Activated CD4-positive, alpha-beta T cell treated with anti-CD3 and anti-CD28 coated beads, Interleukin-2, amount 10 ng/mL, durations not matched to agents 7 days and 5 days (primary cell): ENCODE measurements around the gene CD300C. TPM values are rescaled to one million over a fixed set of nuclear protein-coding genes. Genes with fewer than 3 reads are reported as not detected.
"Not testable (repeated sequence)": the region's sequence is repeated elsewhere in the genome, so short reads cannot be mapped to it uniquely, and the experiment has no call there.

Experiments
- CTCF ChIA-PET: fragments of 350-600 bp; sonication (Branson Sonifier 250); formaldehyde crosslinking; loops from one replicate; lab custom pipeline; 2021; ENCODE audit warnings: antibody characterized with exemption; lab: Charles Lee
- POLR2A ChIA-PET: fragments of 350-600 bp; sonication (Branson Sonifier 250); formaldehyde crosslinking; loops from one replicate; lab custom pipeline; 2021; ENCODE audit warnings: antibody characterized with exemption; lab: Charles Lee
- DNase-seq: peaks from one replicate; pipeline ENCODE4 v3.0.0-alpha.2; 2020
- H3K27ac Mint-ChIP-seq: one replicate; pipeline ENCODE4 v1.8.0; 2021; ENCODE audit warnings: mild to moderate bottlenecking, moderate library complexity, mixed read lengths
- H3K27me3 Mint-ChIP-seq: one replicate; pipeline ENCODE4 v1.8.0; 2021; ENCODE audit warnings: mixed read lengths
- H3K36me3 Mint-ChIP-seq: one replicate; pipeline ENCODE4 v1.8.0; 2021; ENCODE audit warnings: low read depth, mixed read lengths
- H3K4me1 Mint-ChIP-seq: one replicate; pipeline ENCODE4 v1.8.0; 2021; ENCODE audit warnings: mixed read lengths
- H3K4me3 Mint-ChIP-seq: one replicate; pipeline ENCODE4 v1.8.0; 2021; ENCODE audit warnings: mild to moderate bottlenecking, moderate library complexity, mixed read lengths
- H3K9me3 Mint-ChIP-seq: one replicate; pipeline ENCODE4 v1.8.0; 2021; ENCODE audit warnings: mixed read lengths
- total RNA-seq, 2 experiments: library from RNA; stranded (reverse); gene quantifications; one replicate each; pipeline ENCODE4 v1.2.3, GENCODE V29; 2021

Gene CD300C
- total RNA-seq, 2 experiments from 2014 or later = 0.52 to 0.57 TPM

DNA sequence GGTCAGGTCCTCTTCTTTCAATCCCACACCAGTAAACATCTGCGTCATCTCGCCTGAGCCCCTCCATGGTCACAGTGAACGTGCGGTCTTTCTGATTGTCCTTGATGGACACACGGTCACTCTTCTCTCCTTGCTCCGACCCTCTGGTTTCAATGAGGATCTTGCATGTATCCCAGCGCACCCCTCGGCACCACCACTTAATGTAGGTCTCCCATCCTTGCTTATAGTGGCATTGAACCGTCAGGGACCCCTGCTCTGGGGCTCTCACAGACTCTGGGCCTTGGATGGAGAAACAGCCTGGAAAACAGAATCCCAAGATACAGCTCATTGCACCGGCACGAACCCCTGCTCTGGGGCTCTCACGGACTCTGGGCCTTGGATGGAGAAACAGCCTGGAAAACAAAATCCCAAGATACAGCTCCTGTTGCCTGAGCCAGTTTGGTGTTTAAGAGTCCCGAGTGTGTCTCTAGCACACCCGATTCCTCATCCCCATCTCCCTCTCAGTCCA, 20.1 kb downstream of the CD300C start:
- CTCF ChIA-PET = interaction anchor here (1.1 kb wide), 1 partner anchor 158 kb away, joined by 4 read pairs; the partner anchor contains the start of gene GPR142
- DNase-seq = no peak
- no peak overlapping the region for H3K4me3 Mint-ChIP-seq
- POLR2A ChIA-PET = no interaction called here
- peaks cover 2% of the 10 kb centered on the region for H3K9me3 Mint-ChIP-seq
- H3K27me3 Mint-ChIP-seq = peaks cover 13% of the 10 kb centered on the region
- no peak overlapping the region for H3K27ac Mint-ChIP-seq
- H3K36me3 Mint-ChIP-seq = no peaks in the 10 kb centered on the region
- H3K4me1 Mint-ChIP-seq = peaks cover 9% of the 10 kb centered on the region

DNA sequence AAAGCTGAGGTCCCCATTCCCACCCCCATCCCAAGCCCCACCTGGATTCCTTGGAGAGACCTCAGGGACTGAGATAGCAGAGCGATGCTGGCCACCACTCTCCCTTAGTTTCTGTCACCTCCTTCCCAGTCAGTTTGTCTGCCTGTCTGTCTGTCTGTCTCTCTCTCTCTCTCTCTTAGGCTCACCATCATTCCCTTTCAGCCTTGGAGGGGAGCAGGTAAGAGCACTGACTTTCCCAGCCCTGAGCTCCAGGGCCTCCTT, 20.5 kb downstream of the CD300C start:
- ChIA-PET POLR2A (no interaction called here), CTCF (interaction anchor here (1.1 kb wide), 1 partner anchor 158 kb away, joined by 4 read pairs; the partner anchor contains the start of gene GPR142)
- Mint-ChIP-seq H3K9me3 (peaks cover 3% of the 10 kb centered on the region), H3K27ac (no peak overlapping the region), H3K4me1 (peaks cover 9% of the 10 kb centered on the region), H3K27me3 (peaks cover 11% of the 10 kb centered on the region), H3K36me3 (no peaks in the 10 kb centered on the region), H3K4me3 (no peak overlapping the region)
- no peak for DNase-seq

DNA sequence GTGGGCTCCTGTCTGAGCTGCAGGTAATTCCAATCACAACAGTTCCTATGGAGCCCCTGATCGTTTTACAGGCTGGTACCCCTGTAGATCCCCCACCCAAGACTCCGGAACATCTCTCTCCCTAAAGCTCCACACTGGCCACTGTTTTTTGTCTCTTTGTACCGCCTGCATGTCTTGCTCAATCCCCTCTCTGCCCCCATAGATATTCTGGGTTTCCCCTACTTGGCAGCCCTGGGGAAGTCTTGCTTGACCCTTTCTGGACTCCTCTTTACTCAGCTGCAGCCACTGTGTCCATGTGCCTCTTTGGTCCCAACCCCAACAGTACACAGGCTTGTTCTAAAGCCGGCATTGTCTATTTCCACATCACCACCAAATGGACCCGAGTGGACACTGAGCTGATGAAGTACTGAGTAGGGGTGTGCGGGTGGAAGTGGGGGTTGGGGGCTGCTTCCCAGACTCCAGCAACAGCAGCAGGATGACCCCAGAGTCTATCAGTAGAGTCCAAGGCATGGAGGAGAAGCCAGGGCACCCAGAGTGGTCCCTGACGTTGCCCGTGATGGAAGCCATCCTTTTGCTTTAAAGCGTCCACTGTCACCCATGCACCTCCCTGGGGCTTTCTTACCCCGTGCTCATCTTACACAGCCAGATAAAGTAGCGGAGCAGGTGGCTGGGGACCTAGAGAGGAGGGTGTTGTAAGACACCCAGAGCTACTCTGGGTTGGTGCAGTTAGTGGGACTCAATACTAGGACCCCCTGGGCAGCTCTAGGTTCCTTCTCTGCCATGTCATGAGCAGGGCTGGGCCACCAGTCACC, 21.1 kb downstream of the CD300C start:
- CTCF ChIA-PET = no interaction called here
- H3K4me3 Mint-ChIP-seq = no peak overlapping the region

DNA sequence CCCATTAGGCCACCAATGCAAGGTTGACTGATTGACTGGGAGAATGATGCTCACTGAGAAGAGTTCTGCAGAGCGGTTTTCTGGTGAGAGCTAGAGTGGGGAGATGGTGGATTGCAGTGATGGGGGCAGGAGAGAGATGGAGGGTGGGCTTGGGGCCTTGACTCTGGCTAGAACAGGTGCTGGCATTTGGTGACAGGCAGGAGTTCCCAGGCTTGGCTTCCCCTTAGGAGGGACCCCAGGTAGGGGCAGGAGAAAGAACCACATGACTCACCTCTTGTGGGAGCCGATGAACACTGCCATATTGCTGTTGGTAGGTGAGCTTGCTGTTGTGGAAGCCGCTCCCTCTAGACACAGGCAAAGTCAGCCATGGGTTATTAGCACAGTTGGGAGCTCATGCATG, 22.6 kb downstream of the CD300C start:
- H3K36me3 Mint-ChIP-seq = no peaks in the 10 kb centered on the region
- peaks cover 5% of the 10 kb centered on the region for H3K9me3 Mint-ChIP-seq
- H3K4me1 Mint-ChIP-seq = peaks cover 9% of the 10 kb centered on the region
- H3K27ac Mint-ChIP-seq = no peak overlapping the region
- no peak for DNase-seq
- H3K4me3 Mint-ChIP-seq = no peak overlapping the region
- POLR2A ChIA-PET = no interaction called here
- H3K27me3 Mint-ChIP-seq = peaks cover 12% of the 10 kb centered on the region
- CTCF ChIA-PET = interaction anchor here (0.7 kb wide), 1 partner anchor 153 kb away, joined by 3 read pairs; no protein-coding TSS in a partner anchor

More for the DNA sequence above, 21.1 kb downstream of the CD300C start:
- no peaks in the 10 kb centered on the region for H3K36me3 Mint-ChIP-seq
- H3K27ac Mint-ChIP-seq = no peak overlapping the region
- DNase-seq = no peak
- POLR2A ChIA-PET = no interaction called here
- peaks cover 12% of the 10 kb centered on the region for H3K27me3 Mint-ChIP-seq
- H3K4me1 Mint-ChIP-seq = peaks cover 9% of the 10 kb centered on the region
- peaks cover 3% of the 10 kb centered on the region for H3K9me3 Mint-ChIP-seq

DNA sequence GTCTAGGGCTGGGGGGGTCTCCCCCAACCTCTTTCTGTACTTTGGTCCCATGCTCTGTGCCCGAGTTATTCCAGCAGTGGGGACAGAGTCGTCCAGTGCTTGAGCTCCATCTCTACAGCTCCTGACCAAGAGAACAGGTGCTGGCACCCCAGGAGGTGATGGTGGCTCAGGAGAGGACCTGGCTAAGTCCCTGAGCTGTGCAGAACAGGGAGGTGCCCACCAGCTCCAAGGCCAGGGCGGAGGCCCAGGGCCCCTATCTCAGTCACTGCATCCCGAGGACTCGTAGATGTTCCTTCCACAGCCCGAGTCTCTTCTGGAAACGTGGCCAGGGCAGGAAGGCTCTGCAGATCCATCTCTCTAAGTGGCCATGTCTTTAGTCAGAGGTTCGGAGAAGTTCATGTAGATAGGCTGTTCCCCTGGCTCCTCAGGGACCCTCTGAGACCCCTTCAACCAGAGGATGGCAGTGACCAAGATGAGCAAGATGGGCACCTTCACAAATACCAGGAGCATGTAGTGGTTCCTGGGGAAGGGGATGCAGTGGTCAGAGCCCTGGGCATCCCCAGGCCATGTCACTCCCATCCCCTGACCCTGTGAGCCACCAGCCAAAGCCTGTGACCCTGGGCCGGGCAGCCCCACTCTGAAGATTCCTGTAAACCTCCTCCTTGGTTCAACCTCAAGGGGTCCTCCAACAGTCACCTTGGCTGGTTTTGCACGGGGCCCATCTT, 23.4 kb downstream of the CD300C start:
- H3K36me3 Mint-ChIP-seq = no peaks in the 10 kb centered on the region
- CTCF ChIA-PET = no interaction called here

DNA sequence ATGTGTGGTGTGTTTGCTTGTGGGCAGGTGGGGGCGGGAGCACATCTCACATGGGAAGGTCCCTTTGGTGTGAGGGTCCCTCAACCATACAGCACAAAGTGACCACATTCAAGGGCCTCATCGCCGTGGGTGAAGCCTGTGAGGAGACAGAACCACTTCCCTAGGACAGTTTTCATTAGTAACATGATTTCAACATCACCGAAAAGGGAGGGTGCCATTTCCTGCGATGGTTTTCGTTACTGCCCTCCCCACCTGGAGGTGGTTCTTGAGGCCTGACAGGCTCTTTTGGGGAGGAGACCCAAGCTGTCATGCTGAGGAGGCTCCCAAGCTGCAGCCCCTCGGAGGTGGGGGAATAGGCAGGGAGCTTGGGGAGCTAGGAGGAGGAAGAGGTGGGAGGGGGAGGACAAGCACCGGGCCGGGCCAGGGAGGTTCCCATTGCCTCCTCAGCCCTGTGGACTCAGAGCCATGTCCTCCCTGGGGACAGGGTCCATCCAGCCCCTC, 24.2 kb downstream of the CD300C start:
- peaks cover 17% of the 10 kb centered on the region for H3K27me3 Mint-ChIP-seq
- POLR2A ChIA-PET = no interaction called here
- CTCF ChIA-PET = no interaction called here
- H3K36me3 Mint-ChIP-seq = no peaks in the 10 kb centered on the region
- no peak overlapping the region for H3K4me3 Mint-ChIP-seq
- H3K9me3 Mint-ChIP-seq = peaks cover 5% of the 10 kb centered on the region
- H3K4me1 Mint-ChIP-seq = peaks cover 9% of the 10 kb centered on the region
- H3K27ac Mint-ChIP-seq = no peak overlapping the region
- no peak for DNase-seq

More for the DNA sequence above, 23.4 kb downstream of the CD300C start:
- POLR2A ChIA-PET = no interaction called here
- DNase-seq = no peak
- Mint-ChIP-seq H3K27me3 (peaks cover 17% of the 10 kb centered on the region), H3K9me3 (peaks cover 5% of the 10 kb centered on the region), H3K4me1 (peaks cover 9% of the 10 kb centered on the region), H3K4me3 (no peak overlapping the region), H3K27ac (no peak overlapping the region)

DNA sequence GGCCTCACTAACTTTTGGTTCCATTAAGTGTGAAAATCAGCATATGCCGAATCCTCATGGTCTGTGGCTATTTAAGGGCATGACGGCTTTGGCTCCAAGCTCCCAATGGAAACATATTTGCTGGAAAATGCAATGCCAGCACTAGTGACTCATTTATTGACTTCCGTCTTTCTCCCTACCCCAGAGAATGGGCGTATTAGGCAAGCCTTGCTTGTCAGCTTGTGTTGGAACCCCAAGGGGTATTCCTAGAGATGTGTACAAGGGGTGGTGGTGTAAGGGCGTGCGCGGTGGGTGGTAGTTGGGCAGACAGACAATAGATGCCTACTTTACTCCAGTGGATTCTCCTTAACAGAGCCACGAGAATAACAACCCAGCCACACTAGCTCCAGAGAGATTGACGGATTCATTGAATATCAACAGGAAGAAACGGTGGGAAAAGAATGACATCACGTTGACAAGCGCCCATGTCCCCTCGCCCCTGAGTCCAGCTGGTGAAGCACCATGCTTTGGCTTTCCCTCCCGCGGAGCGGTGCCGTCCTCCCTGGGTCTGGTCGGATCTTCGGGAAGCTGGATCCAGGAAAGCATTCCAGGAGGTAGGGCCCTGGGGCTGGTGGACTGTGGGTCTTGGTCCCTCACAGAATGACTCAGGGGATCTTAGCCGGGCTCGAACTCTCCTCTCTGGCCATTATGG, 25.0 kb downstream of the CD300C start:
- H3K27me3 Mint-ChIP-seq = peaks cover 17% of the 10 kb centered on the region
- no peak for DNase-seq
- H3K36me3 Mint-ChIP-seq = no peaks in the 10 kb centered on the region
- peaks cover 5% of the 10 kb centered on the region for H3K9me3 Mint-ChIP-seq
- ChIA-PET CTCF (interaction anchor here (0.6 to 1.2 kb wide), 2 partner anchors 79 to 152 kb away, joined by 3 read pairs; no protein-coding TSS in a partner anchor), POLR2A (no interaction called here)
- H3K4me1 Mint-ChIP-seq = peaks cover 9% of the 10 kb centered on the region
- H3K4me3 Mint-ChIP-seq = no peak overlapping the region
- no peak overlapping the region for H3K27ac Mint-ChIP-seq

DNA sequence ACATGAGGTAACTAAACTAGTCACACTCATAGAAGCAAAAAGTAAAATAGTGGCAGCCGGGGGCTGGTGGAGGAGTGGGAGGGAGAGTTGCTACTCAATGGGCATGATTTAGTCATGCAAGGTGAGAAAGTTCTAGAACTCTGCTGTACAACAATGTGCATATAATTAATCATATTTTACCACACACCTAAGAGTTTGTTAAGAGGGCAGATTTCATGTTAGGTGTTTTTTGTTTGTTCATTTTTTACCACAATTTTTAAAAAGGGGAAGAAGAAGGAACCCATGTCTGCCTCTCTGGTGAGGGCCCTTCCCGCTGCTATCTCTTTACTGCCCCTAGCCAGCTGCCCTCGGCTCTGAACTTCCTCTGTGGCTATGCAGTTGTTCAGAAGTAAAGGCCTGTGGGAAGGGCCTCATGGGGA, 25.9 kb downstream of the CD300C start:
- H3K4me3 Mint-ChIP-seq = no peak overlapping the region
- peaks cover 9% of the 10 kb centered on the region for H3K4me1 Mint-ChIP-seq
- DNase-seq = no peak
- no peaks in the 10 kb centered on the region for H3K36me3 Mint-ChIP-seq
- CTCF ChIA-PET = interaction anchor here (0.6 kb wide), 1 partner anchor 192 kb away, joined by 7 read pairs; no protein-coding TSS in a partner anchor
- peaks cover 8% of the 10 kb centered on the region for H3K9me3 Mint-ChIP-seq
- POLR2A ChIA-PET = no interaction called here
- H3K27me3 Mint-ChIP-seq = peaks cover 17% of the 10 kb centered on the region
- H3K27ac Mint-ChIP-seq = no peak overlapping the region

DNA sequence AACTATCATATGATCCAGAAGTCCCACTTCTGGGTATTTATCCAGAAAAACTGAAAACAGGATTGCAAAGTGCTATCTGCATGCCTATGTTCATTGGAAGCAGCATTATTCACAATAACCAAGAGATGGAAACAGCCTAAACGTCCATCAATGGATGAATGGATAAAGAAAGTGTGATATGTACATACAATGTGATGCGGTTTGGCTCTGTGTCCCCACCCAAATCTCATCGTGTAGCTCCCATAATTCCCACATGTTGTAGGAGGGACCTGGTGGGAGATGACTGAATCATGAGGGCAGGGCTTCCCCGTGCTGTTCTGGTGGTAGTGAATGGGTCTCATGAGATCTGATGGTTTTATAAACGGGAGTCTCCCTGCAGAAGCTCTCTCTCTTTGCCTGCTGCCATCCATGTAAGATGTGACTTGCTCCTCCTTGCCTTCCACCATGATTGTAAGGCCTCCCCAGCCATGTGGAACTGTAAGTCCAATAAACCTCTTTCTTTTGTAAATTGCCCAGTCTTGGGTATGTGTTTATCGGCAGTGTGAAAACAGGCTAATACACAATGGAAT, 27.4 kb downstream of the CD300C start:
- H3K9me3 Mint-ChIP-seq = peaks cover 21% of the 10 kb centered on the region
- H3K27ac Mint-ChIP-seq, DNase-seq, H3K4me3 Mint-ChIP-seq, POLR2A ChIA-PET, CTCF ChIA-PET: not testable (repeated sequence)
- H3K36me3 Mint-ChIP-seq = peaks cover 11% of the 10 kb centered on the region
- peaks cover 18% of the 10 kb centered on the region for H3K4me1 Mint-ChIP-seq
- H3K27me3 Mint-ChIP-seq = peaks cover 26% of the 10 kb centered on the region

DNA sequence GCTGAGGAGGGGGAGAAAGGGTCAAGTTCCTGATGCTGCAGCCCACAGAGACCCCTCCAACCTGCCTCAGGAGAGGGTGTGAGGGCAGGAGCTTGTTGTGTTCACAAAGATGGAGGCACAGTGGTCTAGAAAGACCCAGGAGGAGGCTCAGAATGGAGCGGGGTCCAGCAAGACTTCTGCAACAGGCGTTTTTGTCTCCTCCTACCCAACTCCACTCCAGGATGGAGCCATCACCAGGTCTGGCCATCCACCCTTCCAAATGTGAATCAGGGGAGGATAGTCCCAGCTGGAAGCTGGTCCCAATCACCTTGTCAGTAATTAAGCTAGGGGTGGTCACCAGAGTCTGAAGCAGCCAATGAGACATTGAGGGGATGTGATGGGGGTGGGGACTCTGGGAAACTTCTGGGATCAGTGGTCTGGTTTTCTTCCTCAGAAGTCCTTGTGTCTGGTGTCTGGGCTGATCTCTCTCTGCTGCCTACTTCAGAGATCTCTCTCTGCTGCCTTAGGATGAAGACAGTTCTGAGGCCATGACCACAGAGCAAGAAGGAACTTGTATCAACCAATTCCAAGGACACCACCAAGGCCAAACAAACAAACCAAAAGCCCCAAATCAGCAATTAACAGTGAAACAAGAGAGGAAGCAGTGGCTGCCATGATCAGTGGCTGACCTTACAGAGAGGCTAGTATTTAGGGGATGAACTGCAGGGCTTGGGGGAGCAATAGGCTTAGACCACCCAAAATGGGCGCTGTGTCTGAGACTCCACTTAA, 29.2 kb downstream of the CD300C start:
- ChIA-PET CTCF (no interaction called here), POLR2A (no interaction called here)
- H3K9me3 Mint-ChIP-seq = peaks cover 21% of the 10 kb centered on the region
- no peak overlapping the region for H3K27ac Mint-ChIP-seq
- peaks cover 11% of the 10 kb centered on the region for H3K36me3 Mint-ChIP-seq
- H3K4me3 Mint-ChIP-seq = no peak overlapping the region
- H3K4me1 Mint-ChIP-seq = peaks cover 17% of the 10 kb centered on the region
- H3K27me3 Mint-ChIP-seq = peaks cover 26% of the 10 kb centered on the region
- no peak for DNase-seq

DNA sequence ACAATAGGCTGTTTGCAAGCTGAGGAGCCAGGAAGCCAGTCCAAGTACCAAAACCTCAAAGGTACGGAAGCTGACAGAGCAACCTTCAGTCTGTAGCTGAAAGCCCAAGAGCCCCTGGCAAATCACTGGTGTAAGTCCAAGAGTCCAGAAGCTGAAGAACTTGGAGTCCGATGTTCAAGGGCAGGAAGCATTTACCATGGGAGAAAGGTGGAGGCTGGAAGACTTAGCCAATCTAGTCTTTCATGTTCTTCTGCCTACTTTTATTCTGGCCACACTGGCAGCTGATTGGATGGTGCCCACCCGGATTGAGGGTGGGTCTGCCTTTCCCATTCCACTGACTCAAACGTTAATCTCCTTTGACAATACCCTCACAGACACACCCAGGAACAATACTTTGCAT, 30.0 kb downstream of the CD300C start:
- H3K27ac Mint-ChIP-seq = no peak overlapping the region
- H3K27me3 Mint-ChIP-seq = peaks cover 29% of the 10 kb centered on the region
- ChIA-PET POLR2A (no interaction called here), CTCF (interaction anchor here (1.1 kb wide), 1 partner anchor 12 kb away, joined by 3 read pairs; no protein-coding TSS in a partner anchor)
- no peak for DNase-seq
- peaks cover 10% of the 10 kb centered on the region for H3K4me1 Mint-ChIP-seq
- peaks cover 21% of the 10 kb centered on the region for H3K9me3 Mint-ChIP-seq
- H3K4me3 Mint-ChIP-seq = no peak overlapping the region
- H3K36me3 Mint-ChIP-seq = peaks cover 11% of the 10 kb centered on the region
